ENCODE data around the gene ARHGEF18.
"Not testable (repeated sequence)": the region's sequence is repeated elsewhere in the genome, so short reads cannot be mapped to it uniquely, and the experiment has no call there.

GRCh38 chr19:7346997-7347396 lies 1.7 kb upstream of the ARHGEF18 start:
- not testable (repeated sequence) for TF ChIP-seq CTCF (IDR thresholded peaks at IDR 0.05; ENCODE audit: low read depth, low read length, poor library complexity, severe bottlenecking); EZH2phosphoT487 (IDR thresholded peaks at IDR 0.05; ENCODE audit: borderline replicate concordance, low read length)
